ENCODE measurements around the gene FAM72C.
"Not testable (repeated sequence)": the region's sequence is repeated elsewhere in the genome, so short reads cannot be mapped to it uniquely, and the experiment has no call there.

FAM72C gene

DNA sequence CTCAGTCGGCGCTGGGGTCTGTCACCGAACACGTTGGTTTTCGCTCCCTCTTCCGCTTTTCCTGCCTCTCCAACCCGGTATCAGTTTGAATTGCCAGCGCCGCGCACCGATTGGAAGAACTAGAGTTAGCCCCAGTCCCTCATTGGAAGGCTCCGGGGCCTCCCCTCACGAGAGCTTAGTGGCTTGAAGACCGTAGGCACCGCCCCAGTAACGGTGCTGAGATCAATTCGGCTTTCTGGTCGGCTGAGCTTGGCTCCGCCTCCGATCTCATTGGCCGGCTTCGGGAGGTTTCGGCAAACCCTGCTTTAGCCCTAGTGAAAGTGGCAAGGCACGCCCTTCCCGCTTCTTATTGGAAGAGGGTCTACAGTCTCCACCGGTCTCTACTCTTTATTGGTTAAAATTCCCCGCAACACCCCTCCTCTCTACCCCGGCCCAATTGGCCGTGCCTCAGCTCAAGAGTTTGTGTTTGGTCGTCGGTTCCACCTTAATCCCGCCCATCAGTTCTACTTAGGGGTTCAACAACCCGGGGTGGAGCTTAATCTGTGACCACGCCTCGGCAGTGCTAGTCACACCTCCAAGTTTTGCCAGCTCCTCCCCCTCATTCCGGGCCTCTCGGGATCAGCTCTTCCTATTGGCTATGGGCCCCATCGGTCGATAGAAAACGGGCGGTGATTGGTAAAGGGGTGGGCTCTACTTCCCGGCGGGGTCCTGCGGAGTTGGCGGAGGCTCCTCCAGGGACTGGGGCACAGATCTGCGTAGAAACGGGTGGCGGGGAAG, at the start of gene FAM72C:
TSS of gene FAM72C (minus strand) at position 63 of the 777 bp plus-strand sequence. CDS start 845 bp downstream, outside the sequence.
- not testable (repeated sequence) for DNase-seq (ENCODE audit: low read depth); H3K4me3 ChIP-seq (ENCODE audit: low read depth, low read length)

GRCh38 chr1:144020001-144020738, 48.4 kb upstream of the FAM72C start:
- DNase-seq (ENCODE audit: low read depth); H3K4me3 ChIP-seq (ENCODE audit: low read depth, low read length): not testable (repeated sequence)

GRCh38 chr1:144019101-144019500, 47.3 kb upstream of the FAM72C start:
- H3K4me3 ChIP-seq (ENCODE audit: low read depth, low read length); DNase-seq (ENCODE audit: low read depth): not testable (repeated sequence)

- DNase-seq (ENCODE audit: low read depth); H3K4me3 ChIP-seq (ENCODE audit: low read depth, low read length): not testable (repeated sequence)
Observed at GRCh38 chr1:144015180-144015966, 43.6 kb upstream of the FAM72C start.

DNA sequence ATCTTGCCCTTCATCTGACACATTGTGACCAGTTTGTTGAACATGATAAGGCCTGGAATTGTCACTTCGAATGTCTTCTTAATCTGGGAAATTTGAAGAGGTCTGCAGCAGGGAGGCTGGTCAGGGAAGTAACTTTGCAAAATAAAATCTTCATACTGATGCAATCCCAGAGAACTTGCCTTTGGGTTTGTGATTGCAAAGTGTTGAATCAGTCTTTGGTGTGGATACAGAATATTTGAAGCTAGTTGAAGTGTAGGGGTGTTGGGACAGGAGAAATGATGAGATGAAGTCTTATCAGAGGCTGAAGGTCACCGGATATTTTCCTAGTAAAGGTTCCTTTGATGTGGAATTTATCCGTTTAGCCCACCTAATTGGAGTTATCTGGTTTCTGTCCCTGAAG, 42.7 kb upstream of the FAM72C start:
- not testable (repeated sequence) for DNase-seq (ENCODE audit: low read depth); H3K4me3 ChIP-seq (ENCODE audit: low read depth, low read length)

DNA sequence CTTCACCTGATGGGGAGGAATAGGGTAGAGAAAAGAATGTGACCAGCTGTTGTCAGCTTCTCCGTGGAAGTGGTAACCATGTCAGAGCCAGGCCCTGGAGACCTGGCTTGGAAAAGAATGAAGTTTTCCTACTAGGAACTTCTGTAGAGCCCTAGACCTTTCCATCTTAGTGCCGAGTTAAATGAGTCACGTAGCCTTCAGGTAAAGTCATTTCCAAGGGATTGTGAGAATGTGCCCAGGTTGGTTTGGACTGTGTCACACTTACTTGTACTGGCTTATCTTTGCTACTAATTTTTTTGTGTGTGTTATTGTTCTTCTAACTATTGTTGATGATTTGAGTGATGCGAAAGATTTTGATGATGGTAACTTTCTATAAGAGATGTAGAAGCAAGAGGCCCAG, 42.3 kb upstream of the FAM72C start:
- not testable (repeated sequence) for H3K4me3 ChIP-seq (ENCODE audit: low read depth, low read length); DNase-seq (ENCODE audit: low read depth)

- not testable (repeated sequence) for H3K4me3 ChIP-seq (ENCODE audit: low read depth, low read length)
Observed at GRCh38 chr1:144012168-144012733, 40.5 kb upstream of the FAM72C start.

GRCh38 chr1:144009410-144009809, 37.6 kb upstream of the FAM72C start:
- not testable (repeated sequence) for H3K4me3 ChIP-seq (ENCODE audit: low read depth, low read length); DNase-seq (ENCODE audit: low read depth)

More at GRCh38 chr1:144012168-144012733, 40.5 kb upstream of the FAM72C start:
- DNase-seq (ENCODE audit: low read depth), result not testable (repeated sequence)

DNA sequence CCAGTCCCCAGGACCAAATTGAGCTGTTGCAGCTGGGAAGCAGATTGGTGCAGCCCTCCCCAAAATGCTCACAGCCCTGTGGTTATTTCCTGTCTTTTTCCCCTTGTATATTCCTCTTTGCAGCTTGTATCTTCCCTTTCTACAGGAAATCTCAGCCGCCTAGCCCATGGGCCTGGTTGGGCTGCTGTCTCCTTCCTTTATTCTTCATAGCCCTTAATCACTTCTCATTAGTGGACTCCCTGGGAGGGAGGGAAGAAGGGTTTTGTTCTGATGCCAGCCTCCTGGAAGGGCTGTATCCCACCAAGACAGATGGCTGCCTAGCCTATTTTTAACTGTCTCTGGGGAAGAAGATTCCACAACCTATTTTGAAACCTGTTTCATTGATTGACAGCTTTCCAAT, 32.5 kb upstream of the FAM72C start:
- H3K4me3 ChIP-seq (ENCODE audit: low read depth, low read length); DNase-seq (ENCODE audit: low read depth): not testable (repeated sequence)

DNA sequence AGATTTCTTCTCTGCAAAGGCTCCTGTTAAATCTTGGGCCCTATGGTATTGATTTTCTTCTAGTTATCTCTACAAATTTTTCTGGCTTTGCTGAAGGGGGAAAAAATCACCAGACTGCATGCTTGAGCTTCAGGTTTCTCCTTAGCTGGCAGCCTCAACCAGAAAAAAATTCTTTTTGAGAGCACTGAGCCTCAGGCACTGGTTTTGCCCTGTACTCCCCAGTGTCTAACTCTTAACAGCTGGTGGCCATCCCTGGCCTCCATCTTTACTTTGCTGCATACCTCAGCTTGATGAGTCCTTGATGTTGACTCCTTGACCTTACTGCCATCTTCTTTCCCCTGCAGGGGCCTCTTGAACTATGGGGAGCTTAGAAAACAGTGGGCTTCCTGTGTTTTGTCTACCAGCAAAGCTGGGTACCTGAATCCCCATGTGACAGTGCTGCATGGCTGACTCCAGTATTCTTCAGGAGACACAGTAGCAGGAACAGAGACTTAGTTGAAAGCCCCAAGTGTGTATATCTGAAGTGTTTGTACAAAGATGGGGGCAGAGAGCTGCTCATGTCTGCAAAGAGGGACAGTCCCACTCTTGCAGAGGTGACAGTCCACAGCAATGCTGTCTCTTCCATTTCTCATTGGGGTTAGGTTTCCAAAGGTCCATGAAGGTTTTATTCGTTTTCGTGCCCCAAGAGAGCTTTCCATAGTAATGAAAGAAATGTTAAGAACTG, 31.7 kb upstream of the FAM72C start:
- DNase-seq (ENCODE audit: low read depth); H3K4me3 ChIP-seq (ENCODE audit: low read depth, low read length): not testable (repeated sequence)

- not testable (repeated sequence) for DNase-seq (ENCODE audit: low read depth); H3K4me3 ChIP-seq (ENCODE audit: low read depth, low read length)
Observed at GRCh38 chr1:144002141-144002881, 30.5 kb upstream of the FAM72C start.

- DNase-seq (ENCODE audit: low read depth); H3K4me3 ChIP-seq (ENCODE audit: low read depth, low read length): not testable (repeated sequence)
Observed at GRCh38 chr1:144001077-144001476, 29.3 kb upstream of the FAM72C start.

DNA sequence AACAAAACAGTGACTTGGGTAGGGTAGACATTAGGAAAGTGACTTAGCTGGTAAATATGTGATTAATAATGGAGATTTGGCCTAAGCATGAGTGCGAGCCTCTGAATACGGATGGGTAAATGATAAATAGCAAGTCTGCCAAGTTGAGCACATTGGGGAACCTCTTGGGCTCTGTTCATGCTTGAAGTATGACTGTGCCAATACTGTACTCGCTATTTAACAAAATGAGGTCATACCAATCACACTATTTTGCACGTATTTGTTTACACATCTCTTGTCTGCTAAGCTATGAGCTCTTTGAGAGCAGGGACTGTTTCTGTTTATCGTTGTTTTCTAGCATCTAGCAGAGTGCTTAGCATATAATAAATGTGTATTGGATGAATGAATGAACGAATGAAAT, 24.2 kb upstream of the FAM72C start:
- not testable (repeated sequence) for H3K4me3 ChIP-seq (ENCODE audit: low read depth, low read length); DNase-seq (ENCODE audit: low read depth)

DNA sequence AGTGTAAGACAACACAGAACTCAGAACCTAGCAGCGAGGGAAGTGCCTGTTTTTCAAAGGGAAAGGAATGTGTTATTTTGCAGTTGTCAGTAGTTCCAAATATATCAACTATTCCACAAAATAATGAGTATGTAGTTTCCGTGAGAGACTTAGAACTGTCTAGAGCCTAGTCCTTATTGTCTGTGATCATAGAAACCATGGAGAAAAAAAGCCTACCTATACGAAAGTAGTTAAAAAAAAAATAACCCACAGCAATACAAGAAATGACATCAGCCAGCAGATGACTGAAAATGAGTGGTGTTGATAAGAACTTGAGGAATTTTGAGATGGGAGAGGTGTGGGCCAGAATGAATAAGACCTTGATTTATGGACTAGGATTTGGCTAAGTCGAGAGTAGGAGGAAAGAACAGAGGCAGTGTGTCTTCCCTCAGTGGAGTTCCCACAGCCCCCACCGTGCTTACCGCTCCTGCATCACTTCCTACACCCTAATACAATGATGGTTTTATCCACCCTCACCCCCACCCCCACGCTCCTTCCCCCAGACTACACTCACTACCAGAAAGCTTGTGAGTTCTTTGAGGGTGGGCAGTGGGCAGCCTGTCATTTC, 21.6 kb upstream of the FAM72C start:
- H3K4me3 ChIP-seq (ENCODE audit: low read depth, low read length); DNase-seq (ENCODE audit: low read depth): not testable (repeated sequence)

DNA sequence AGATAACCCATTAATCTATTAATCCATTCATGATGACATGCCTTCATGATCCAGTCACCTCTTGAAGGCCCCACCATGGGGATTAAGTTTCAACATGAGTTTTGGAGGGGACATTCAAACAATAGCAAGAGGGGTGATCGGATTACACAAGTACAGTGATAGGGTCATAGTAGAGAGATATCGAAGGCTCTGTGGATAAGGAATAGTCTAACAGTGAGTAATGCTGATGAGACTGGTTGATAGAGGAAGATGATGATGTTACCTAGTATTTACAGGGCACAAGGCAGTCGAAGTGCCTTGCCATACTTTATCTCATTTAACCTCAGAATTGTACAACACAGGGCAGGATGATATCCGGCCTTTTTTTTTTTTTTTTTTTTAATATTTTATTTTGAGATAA, 18.9 kb upstream of the FAM72C start:
- not testable (repeated sequence) for DNase-seq (ENCODE audit: low read depth); H3K4me3 ChIP-seq (ENCODE audit: low read depth, low read length)

GRCh38 chr1:143989719-143990118, 17.9 kb upstream of the FAM72C start:
- H3K4me3 ChIP-seq (ENCODE audit: low read depth, low read length); DNase-seq (ENCODE audit: low read depth): not testable (repeated sequence)

DNA sequence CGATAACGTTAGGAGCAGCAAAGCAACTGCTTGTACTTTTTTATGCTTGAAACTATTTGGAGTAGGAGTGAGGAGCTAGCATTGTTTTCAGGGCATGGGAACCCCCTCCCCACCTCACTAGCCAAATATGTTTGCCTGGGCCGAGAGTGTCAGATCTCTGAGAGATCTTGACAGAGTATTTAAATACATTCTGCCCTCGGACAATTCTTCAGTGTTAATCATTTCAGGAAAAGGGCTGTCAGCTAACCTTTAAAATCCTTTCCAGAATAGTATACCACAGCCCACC, 17.6 kb upstream of the FAM72C start:
- DNase-seq (ENCODE audit: low read depth), result not testable (repeated sequence)

More for the DNA sequence above, 17.6 kb upstream of the FAM72C start:
- not testable (repeated sequence) for H3K4me3 ChIP-seq (ENCODE audit: low read depth, low read length)
